Transverse colon (tissue), 4 donors: ENCODE measurements around the gene AGXT2. TPM values are rescaled to one million over a fixed set of nuclear protein-coding genes. Genes with fewer than 3 reads are reported as not detected.
"Not testable (repeated sequence)": the region's sequence is repeated elsewhere in the genome, so short reads cannot be mapped to it uniquely, and the experiment has no call there.

Source experiments
- DNase-seq: peaks from one replicate; pipeline ENCODE4 v3.0.0-alpha.2; 2019
- H3K27ac ChIP-seq, 4 donors: fragments of 200-600 bp; sonication (generic); 2 replicates each; pipeline ENCODE4 v1.5.1; 2016 to 2018; ENCODE audit warnings: inconsistent platforms in 4 of 4
- H3K27me3 ChIP-seq: fragments of 200-600 bp; sonication (generic); 2 replicates; pipeline ENCODE4 v1.5.1; 2017; ENCODE audit warnings: inconsistent platforms
- H3K36me3 ChIP-seq, 4 donors: fragments of 200-600 bp; sonication (generic); 2 replicates each; pipeline ENCODE4 v1.5.1; 2017 to 2019; ENCODE audit warnings: inconsistent platforms in 4 of 4
- H3K4me1 ChIP-seq, 4 donors: fragments of 200-600 bp; sonication (generic); 2 replicates each; pipeline ENCODE4 v1.5.1; 2017 to 2020; ENCODE audit warnings: inconsistent platforms in 4 of 4
- H3K4me3 ChIP-seq, 4 donors: fragments of 200-600 bp; sonication (generic); 1 replicate in 1 of 4; 2 replicates in 3 of 4; pipeline versions ENCODE4 v1.5.1 to v1.6.1; 2017 to 2019; ENCODE audit warnings: inconsistent platforms in 4 of 4
- H3K9me3 ChIP-seq, 2 donors: fragments of 200-600 bp; sonication (generic); 2 replicates each; pipeline ENCODE4 v1.5.1; 2017 to 2019; ENCODE audit warnings: inconsistent platforms in 2 of 2
- EP300 ChIP-seq: sonication (generic); formaldehyde crosslinking; IDR thresholded peaks from one replicate; pipeline ENCODE4 v1.6.1; 2017; ENCODE audit warnings: antibody characterized with exemption, low read depth
- POLR2A ChIP-seq: fragments of 450-650 bp; IDR thresholded peaks from one replicate; pipeline ENCODE4 v1.6.1; 2016; ENCODE audit warnings: antibody characterized with exemption, mild to moderate bottlenecking, moderate library complexity
- POLR2AphosphoS5 ChIP-seq, 3 donors: sonication (generic); formaldehyde crosslinking; IDR thresholded peaks; one replicate each; pipeline ENCODE4 v1.6.1; 2016; ENCODE audit warnings: antibody characterized with exemption in 3 of 3
- WGBS, 2 donors: methylation state at CpG; one replicate each; pipeline ENCODE4 v1.1.5; 2018; ENCODE audit warnings: low coverage in 1 of 2; 5-methylcytosine and 5-hydroxymethylcytosine counted together
- in situ Hi-C, 4 donors: fragments of 200-750 bp; cut with MboI; loops; one replicate each; pipeline versions ENCODE4 v1.15.0 to v1.15.1; 2017; ENCODE audit warnings: low sequenced_read_pairs in 3 of 4, low pct_ligation_motif_present in 1 of 4, low pct_unique_long_range_greater_than_20kb in 1 of 4
- intact Hi-C: fragments of 100-400 bp; cut with DNase I; formaldehyde crosslinking; loops from one replicate; pipeline ENCODE4 v1.15.1; 2023; ENCODE audit warnings: low total_unique reads
- total RNA-seq, 4 donors: library from RNA; depleted of rRNA; stranded (reverse); fragments of >200 nt; gene quantifications; one replicate each; pipeline ENCODE4 v1.1.0, GENCODE V29; 2016
- TF ChIP-seq, protein P1 (sequence below), 5 experiments: fragments of 200-600 bp in 3 of 5; fragments of 450-650 bp in 2 of 5; sonication (generic) in 3 of 5; IDR thresholded peaks; 1 replicate in 2 of 5; 2 replicates in 3 of 5; pipeline ENCODE4 v1.5.1; 2016 to 2017; ENCODE audit warnings: antibody characterized with exemption in 5 of 5, inconsistent platforms in 3 of 5, mild to moderate bottlenecking in 2 of 5, moderate library complexity in 1 of 5

The AGXT2 gene
- total RNA-seq, 4 donors from 2014 or later: not detected

DNA sequence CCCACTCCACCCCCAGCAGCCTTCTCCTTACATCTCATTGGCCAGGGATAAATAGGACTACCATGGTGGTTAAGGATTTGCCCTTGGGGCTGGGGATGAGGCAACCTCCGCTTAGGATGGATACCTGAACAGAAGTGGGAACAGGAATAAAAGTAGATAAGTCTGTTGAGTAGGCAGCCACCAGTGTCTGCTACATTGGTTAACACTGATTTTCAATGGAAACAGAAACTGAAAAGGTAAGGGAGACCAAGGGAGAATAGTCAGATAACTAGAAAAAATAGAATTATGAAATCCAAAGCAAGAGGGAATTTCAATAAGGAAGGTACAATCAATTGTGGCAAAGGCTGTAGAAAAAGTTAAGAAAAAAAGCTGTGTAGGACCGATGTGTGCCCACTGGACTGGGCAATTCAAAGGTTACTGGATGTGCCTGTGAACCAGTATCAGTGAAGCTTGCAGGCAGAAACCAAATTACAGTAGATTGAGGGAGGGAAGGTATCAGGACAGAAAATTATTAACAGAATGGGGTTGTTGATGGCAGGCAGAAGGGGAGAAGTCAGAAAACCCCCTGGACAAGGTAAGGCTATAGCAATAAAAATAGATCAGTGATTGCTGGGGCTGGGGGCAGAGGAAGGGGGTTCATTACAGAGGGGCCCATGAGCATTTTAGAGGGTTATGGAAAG is 69.7 kb downstream of the AGXT2 start:
- Histone ChIP-seq H3K27me3 (no peaks in the 10 kb centered on the region), H3K4me1 (no peaks in the 10 kb centered on the region), H3K9me3 (no peaks in the 10 kb centered on the region), H3K36me3 (no peaks in the 10 kb centered on the region), H3K27ac (no peak overlapping the region), H3K4me3 (no peak overlapping the region)
- 83 to 88% methylated on average over 1 to 2 of the region's 2 CpGs for WGBS, 2 donors
- TF ChIP-seq, protein P1, sequence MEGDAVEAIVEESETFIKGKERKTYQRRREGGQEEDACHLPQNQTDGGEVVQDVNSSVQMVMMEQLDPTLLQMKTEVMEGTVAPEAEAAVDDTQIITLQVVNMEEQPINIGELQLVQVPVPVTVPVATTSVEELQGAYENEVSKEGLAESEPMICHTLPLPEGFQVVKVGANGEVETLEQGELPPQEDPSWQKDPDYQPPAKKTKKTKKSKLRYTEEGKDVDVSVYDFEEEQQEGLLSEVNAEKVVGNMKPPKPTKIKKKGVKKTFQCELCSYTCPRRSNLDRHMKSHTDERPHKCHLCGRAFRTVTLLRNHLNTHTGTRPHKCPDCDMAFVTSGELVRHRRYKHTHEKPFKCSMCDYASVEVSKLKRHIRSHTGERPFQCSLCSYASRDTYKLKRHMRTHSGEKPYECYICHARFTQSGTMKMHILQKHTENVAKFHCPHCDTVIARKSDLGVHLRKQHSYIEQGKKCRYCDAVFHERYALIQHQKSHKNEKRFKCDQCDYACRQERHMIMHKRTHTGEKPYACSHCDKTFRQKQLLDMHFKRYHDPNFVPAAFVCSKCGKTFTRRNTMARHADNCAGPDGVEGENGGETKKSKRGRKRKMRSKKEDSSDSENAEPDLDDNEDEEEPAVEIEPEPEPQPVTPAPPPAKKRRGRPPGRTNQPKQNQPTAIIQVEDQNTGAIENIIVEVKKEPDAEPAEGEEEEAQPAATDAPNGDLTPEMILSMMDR (IDR thresholded peaks at IDR 0.05): no peak
- no peak for TF ChIP-seq POLR2A
- in situ Hi-C loops: no loop called here
- no peak for DNase-seq
- intact Hi-C loops: no loop called here

DNA sequence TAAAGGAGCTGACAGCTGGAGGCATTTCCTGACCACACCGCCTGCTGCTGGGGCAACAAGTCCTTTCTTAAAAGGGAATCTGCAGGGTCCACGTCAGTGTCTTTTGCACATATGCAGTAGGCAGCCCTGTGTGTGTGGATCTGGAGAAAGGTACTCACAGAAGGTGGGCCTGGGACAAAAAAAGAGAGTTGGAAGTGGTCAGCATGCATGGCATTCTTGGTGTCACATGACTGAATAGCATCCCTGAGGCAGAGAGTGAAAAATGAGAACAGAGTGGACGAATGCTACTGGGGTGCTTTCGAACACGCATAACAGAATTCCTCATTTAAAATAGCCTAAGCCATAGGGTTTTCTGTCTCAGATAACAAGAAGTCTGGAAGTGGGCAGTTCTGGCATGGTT is 71.4 kb downstream of the AGXT2 start:
- TF ChIP-seq POLR2A: no peak
- TF ChIP-seq POLR2AphosphoS5 (IDR thresholded peaks at IDR 0.05): no peak
- no peak for TF ChIP-seq EP300
- TF ChIP-seq, protein P1 (IDR thresholded peaks at IDR 0.05): no peak
- Histone ChIP-seq H3K9me3 (no peaks in the 10 kb centered on the region), H3K36me3 (no peaks in the 10 kb centered on the region), H3K27me3 (no peaks in the 10 kb centered on the region), H3K27ac (no peak overlapping the region), H3K4me1 (no peaks in the 10 kb centered on the region), H3K4me3 (no peak overlapping the region)
- 60 to 86% methylated on average over 1 to 5 of the region's 5 CpGs for WGBS, 2 donors
- in situ Hi-C loops (no loop called here), intact Hi-C loops (no loop called here)
- DNase-seq: no peak

DNA sequence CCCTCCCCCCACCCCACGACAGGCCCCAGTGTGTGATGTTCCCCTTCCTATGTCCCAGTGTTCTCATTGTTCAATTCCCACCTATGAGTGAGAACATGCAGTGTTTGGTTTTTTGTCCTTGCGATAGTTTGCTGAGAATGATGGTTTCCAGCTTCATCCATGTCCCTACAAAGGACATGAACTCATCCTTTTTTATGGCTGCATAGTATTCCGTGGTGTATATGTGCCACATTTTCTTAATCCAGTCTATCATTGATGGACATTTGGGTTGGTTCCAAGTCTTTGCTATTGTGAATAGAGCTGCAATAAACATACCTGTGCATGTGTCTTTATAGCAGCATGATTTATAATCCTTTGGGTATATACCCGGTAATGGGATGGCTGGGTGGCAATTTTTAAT is 76.1 kb downstream of the AGXT2 start:
- in situ Hi-C loops, H3K4me3 ChIP-seq, intact Hi-C loops, H3K36me3 ChIP-seq, H3K27me3 ChIP-seq, DNase-seq, H3K4me1 ChIP-seq, H3K9me3 ChIP-seq, H3K27ac ChIP-seq: not testable (repeated sequence)
- 89 to 94% methylated on average over 2 to 4 of the region's 4 CpGs for WGBS, 2 donors

DNA sequence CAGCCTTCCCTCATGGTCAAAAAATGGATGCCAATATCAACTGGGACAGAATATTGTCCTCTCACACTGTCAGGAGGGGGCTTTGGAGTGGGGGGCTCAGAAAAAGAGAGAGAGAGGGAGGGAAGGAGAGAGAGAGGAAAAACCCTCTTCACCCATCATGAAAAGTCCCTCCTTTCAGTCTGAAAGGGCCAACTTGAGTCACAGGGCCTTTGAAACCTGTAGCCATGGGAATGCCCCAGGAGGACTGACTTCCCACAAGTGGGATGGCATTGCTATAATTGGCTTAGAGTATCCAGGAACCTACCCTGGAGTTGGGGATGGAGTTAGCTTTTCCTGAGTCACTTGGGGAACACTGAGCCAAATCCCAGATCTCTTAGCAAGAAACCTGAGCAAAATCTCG is 77.2 kb downstream of the AGXT2 start:
- H3K27ac ChIP-seq: no peak overlapping the region
- H3K27me3 ChIP-seq: no peaks in the 10 kb centered on the region
- in situ Hi-C loops (no loop called here), intact Hi-C loops (no loop called here)
- H3K4me3 ChIP-seq: no peak overlapping the region
- H3K36me3 ChIP-seq: no peaks in the 10 kb centered on the region
- TF ChIP-seq, protein P1 (IDR thresholded peaks at IDR 0.05): no peak
- TF ChIP-seq EP300 (no peak), POLR2A (no peak), POLR2AphosphoS5 (IDR thresholded peaks at IDR 0.05) (no peak)
- DNase-seq: no peak
- 64 to 80% methylated on average over 1 of the region's 1 CpG for WGBS, 2 donors
- H3K9me3 ChIP-seq: no peaks in the 10 kb centered on the region
- H3K4me1 ChIP-seq: no peaks in the 10 kb centered on the region

DNA sequence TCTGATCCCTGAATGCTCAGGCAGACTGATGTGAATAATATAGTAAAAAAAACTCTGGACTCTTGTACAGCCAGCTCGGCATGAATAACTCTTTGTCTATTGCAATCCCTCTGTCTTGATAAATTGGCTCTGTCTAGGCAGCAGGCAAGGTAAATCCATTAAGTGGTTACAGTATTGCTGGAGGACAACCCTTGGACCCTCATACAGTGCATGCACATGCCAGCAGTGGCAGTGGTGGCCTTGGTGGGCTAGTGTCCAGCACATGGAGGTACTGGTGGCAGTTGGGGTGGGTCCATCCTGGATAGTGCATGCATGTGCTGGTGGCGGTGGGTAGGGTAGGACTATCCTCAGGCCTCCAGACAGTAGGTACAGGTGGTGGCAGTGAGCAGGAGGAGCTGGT is 79.5 kb downstream of the AGXT2 start:
- Histone ChIP-seq H3K4me1 (no peaks in the 10 kb centered on the region), H3K27me3 (no peaks in the 10 kb centered on the region), H3K4me3 (no peak overlapping the region), H3K27ac (no peak overlapping the region), H3K9me3 (no peaks in the 10 kb centered on the region), H3K36me3 (no peaks in the 10 kb centered on the region)
- no peak for DNase-seq
- intact Hi-C loops (no loop called here), in situ Hi-C loops (no loop called here)
- WGBS, 2 donors: 94% methylated on average over 2 of the region's 2 CpGs; no CpG with 5 or more reads in 1 of the 2 donors
- TF ChIP-seq EP300 (no peak), POLR2AphosphoS5 (IDR thresholded peaks at IDR 0.05) (no peak), POLR2A (no peak)
- TF ChIP-seq, protein P1 (IDR thresholded peaks at IDR 0.05): no peak
